ENCODE data around the gene COL25A1. TPM values are rescaled to one million over a fixed set of nuclear protein-coding genes. Genes with fewer than 3 reads are reported as not detected.

COL25A1 gene
- total RNA-seq, 1 donor from 2014 or later, result 0.37 TPM

- DNase-seq (no peak), ATAC-seq (no peak)
- intact Hi-C loops (cut with micrococcal nuclease), result no loop called here
These were observed 7.4 kb downstream of the COL25A1 start for GRCh38 chr4:109295081-109295480.

- ATAC-seq, result no peak
- intact Hi-C loops (cut with micrococcal nuclease), result no loop called here
- no peak for DNase-seq
These were observed 7.9 kb downstream of the COL25A1 start for GRCh38 chr4:109294468-109295020.

GRCh38 chr4:109294006-109294405 lies 8.5 kb downstream of the COL25A1 start:
- DNase-seq, result no peak
- no peak for ATAC-seq
- intact Hi-C loops (cut with micrococcal nuclease), result no loop called here

- DNase-seq, result no peak
- no peak for ATAC-seq
- intact Hi-C loops (cut with micrococcal nuclease), result no loop called here
These were observed 10.7 kb downstream of the COL25A1 start for GRCh38 chr4:109291707-109292238.

- ATAC-seq (no peak), DNase-seq (no peak)
- intact Hi-C loops (cut with micrococcal nuclease), result no loop called here
These were observed 11.5 kb downstream of the COL25A1 start for GRCh38 chr4:109290918-109291317.

GRCh38 chr4:109278594-109279031 lies 23.8 kb downstream of the COL25A1 start:
- DNase-seq (no peak), ATAC-seq (no peak)
- intact Hi-C loops (cut with micrococcal nuclease), result no loop called here

- intact Hi-C loops (cut with micrococcal nuclease), result no loop called here
- no peak for DNase-seq
- ATAC-seq, result no peak
These were observed 25.9 kb downstream of the COL25A1 start for GRCh38 chr4:109276482-109277095.

- no peak for ATAC-seq
- intact Hi-C loops (cut with micrococcal nuclease), result no loop called here
- no peak for DNase-seq
These were observed 27.3 kb downstream of the COL25A1 start for GRCh38 chr4:109275066-109275745.

GRCh38 chr4:109266891-109267290 lies 35.6 kb downstream of the COL25A1 start:
- no peak for DNase-seq
- ATAC-seq, result no peak
- intact Hi-C loops (cut with micrococcal nuclease), result no loop called here

GRCh38 chr4:109266236-109266635 lies 36.2 kb downstream of the COL25A1 start:
- intact Hi-C loops (cut with micrococcal nuclease), result no loop called here
- DNase-seq, result no peak
- ATAC-seq, result no peak

GRCh38 chr4:109263721-109264120 lies 38.7 kb downstream of the COL25A1 start:
- DNase-seq (no peak), ATAC-seq (no peak)
- intact Hi-C loops (cut with micrococcal nuclease), result no loop called here

GRCh38 chr4:109256818-109257217 lies 45.6 kb downstream of the COL25A1 start:
- intact Hi-C loops (cut with micrococcal nuclease), result no loop called here
- DNase-seq, result no peak
- ATAC-seq, result no peak

- ATAC-seq (no peak), DNase-seq (no peak)
- intact Hi-C loops (cut with micrococcal nuclease), result no loop called here
These were observed 47.6 kb downstream of the COL25A1 start for GRCh38 chr4:109254845-109255244.

- DNase-seq (no peak), ATAC-seq (no peak)
- intact Hi-C loops (cut with micrococcal nuclease), result no loop called here
These were observed 51.1 kb downstream of the COL25A1 start for GRCh38 chr4:109251396-109251795.

- DNase-seq (no peak), ATAC-seq (no peak)
- intact Hi-C loops (cut with micrococcal nuclease), result no loop called here
These were observed 54.0 kb downstream of the COL25A1 start for GRCh38 chr4:109248322-109248900.

GRCh38 chr4:109243871-109244270 lies 58.6 kb downstream of the COL25A1 start:
- intact Hi-C loops (cut with micrococcal nuclease), result no loop called here
- ATAC-seq, result no peak
- DNase-seq, result no peak

- intact Hi-C loops (cut with micrococcal nuclease), result no loop called here
- no peak for DNase-seq
- no peak for ATAC-seq
These were observed 63.7 kb downstream of the COL25A1 start for GRCh38 chr4:109238746-109239145.

- DNase-seq (no peak), ATAC-seq (no peak)
- intact Hi-C loops (cut with micrococcal nuclease), result no loop called here
These were observed 66.8 kb downstream of the COL25A1 start for GRCh38 chr4:109235683-109236082.

GRCh38 chr4:109234596-109234995 lies 67.9 kb downstream of the COL25A1 start:
- ATAC-seq, result no peak

GRCh38 chr4:109233570-109233969 lies 68.9 kb downstream of the COL25A1 start:
- ATAC-seq, result no peak
- intact Hi-C loops (cut with micrococcal nuclease), result no loop called here
- no peak for DNase-seq

More at GRCh38 chr4:109234596-109234995, 67.9 kb downstream of the COL25A1 start:
- no peak for DNase-seq
- intact Hi-C loops (cut with micrococcal nuclease), result no loop called here
